ENCODE results near the gene TBR1.

Gene TBR1

DNA sequence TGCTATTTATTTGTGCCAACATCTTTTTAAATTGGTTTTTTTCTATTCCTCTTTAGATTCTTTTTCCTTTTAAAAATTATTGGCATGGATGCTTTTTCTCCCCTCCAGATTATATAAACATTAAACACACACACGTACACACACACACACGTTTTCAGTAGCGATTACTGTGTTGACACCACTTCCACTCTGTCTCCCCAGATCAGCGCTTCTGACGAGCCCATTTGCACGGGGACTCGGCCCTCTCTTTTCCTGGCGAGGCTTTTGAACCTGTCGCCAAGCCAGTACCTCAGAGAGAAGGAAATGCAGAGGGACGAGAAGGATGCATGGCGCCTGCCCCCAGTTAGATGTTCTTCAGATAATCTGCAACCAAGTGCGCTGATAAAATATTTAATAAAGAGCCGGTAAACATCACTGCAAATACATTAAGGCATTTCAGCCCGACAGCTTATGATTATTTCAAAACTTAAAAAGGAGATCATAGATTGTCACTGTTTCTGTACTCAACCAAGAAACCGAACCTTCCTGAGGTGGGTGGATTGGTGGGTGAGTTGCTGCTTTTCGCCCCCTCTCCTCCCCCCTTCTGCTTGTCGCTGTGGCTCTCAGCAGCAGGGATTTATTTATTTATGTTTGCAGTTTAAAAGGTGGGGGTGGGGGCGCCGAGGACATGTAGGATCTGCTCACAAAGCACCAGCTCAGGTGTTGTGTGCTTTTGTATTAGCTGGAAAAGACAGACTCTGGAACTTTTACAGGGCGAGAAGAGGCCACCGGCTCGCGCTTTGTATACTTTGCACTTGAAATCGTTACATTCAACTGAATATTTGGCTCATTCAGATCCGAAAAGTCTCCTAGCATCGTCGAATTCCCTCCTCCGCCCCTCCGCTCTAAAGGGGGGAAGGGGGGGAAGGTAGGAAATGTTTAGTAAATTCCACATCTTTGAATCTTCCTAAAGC is 787 bp upstream of the TBR1 start:
- peak; percentile 5 to 31 for DNase-seq

DNA sequence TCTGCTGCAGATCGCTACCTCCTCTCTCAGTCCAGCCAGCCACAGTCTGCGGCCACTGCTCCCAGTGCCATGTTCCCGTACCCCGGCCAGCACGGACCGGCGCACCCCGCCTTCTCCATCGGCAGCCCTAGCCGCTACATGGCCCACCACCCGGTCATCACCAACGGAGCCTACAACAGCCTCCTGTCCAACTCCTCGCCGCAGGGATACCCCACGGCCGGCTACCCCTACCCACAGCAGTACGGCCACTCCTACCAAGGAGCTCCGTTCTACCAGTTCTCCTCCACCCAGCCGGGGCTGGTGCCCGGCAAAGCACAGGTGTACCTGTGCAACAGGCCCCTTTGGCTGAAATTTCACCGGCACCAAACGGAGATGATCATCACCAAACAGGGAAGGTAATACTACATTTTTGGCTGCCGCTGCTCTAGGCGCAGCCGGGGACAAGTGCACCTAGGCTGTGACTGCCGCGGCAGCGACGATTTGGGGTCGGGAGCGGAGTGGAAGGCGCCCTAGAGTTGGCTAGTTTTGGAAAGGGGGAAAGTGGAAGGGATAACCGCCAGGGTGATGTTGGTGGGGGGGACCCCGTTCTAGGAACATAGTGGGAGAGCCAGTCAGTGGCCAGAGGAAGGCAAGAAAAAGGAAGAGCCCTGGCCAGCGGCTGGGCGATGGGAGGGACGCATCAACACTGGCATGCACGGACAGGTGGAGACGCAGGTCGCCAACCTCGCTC is 776 bp downstream of the TBR1 start:
- DNase-seq: no peak

DNA sequence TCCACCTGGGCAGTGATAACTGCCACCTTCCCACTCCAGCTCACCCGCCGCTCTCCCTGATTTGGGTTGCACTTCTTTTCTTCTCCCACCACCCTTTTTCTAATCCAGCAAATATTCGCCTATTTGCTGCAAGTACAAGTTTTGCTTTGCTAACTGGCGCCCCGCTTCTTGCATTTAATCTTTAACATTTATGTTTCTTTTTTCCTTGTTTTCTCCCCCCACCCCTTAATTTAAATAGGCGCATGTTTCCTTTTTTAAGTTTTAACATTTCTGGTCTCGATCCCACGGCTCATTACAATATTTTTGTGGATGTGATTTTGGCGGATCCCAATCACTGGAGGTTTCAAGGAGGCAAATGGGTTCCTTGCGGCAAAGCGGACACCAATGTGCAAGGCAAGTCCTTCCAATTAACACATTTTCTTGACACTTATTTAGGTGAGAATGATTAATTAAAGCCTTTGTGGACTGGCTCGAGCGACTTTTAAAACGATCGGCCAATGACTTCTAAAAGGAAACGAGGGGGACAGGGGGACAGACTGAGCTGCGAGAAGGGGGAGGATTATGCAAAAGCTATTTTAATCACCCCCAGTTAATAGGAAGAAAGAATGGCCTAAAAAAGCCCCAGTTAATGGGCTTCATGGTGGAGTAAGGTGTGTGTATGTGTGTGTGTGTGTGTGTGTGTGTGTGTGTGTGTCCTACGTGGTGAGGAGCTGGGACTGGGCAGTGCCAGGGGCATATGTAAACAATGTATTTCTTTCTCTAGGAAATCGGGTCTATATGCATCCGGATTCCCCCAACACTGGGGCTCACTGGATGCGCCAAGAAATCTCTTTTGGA is 1.6 kb downstream of the TBR1 start:
- DNase-seq: no peak

DNA sequence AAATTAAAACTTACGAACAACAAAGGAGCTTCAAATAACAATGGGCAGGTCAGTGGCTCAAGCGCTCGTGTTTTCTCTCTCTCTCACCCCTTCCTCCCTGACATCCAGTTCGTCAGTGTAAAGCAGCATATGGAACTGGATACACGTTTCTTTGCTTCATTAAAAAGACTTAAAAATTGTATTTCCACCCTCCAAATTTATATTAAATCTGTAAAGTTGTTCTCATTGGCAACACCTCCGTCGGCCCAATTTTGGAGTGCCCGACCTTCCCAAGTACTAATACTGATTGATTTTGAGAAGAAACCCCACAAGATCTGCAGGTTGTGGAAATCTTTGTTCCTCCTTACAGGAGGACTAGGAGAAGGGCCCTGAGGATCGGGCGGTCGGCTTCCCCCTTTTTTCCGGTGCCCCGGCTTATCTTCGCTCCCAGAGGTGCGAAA is 2.2 kb downstream of the TBR1 start:
- DNase-seq: no peak

DNA sequence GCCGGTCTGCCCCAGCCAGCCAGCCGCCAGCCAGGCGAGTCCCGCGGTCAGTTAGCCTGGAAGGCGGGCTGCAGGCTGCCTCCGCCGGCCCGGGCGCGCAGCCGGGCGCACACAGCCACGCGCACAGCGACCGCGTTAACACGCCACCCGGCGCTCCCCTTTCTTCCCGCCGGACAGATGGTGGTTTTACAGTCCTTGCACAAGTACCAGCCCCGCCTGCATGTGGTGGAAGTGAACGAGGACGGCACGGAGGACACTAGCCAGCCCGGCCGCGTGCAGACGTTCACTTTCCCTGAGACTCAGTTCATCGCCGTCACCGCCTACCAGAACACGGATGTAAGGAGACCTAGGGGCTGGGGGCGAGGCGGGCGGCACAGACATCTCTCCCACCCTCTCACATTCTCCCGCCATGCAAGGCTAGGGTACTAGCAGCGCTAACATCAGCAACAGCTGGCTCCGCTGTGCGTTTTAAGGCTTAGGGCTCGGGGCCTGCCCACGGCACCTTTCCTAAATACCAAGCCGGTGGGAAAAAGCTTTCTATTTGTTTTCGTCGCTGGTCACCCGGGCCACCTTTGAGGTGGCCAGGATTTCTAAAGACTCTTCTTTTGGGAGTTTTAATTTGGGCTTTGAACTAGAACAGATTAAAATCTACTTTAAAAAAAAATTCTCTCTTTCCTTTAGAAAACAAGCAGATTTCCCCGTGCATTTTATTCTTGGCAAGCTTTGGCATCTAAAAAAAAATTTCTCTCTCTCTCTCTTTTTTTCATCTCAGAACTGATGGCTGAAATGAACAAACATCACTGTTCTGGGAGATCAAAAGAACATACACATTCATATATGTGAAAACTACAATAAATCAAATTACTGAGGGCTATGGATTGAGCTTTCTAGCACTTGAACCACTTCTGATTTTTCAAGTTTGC is 2.9 kb downstream of the TBR1 start:
- no peak for DNase-seq

DNA sequence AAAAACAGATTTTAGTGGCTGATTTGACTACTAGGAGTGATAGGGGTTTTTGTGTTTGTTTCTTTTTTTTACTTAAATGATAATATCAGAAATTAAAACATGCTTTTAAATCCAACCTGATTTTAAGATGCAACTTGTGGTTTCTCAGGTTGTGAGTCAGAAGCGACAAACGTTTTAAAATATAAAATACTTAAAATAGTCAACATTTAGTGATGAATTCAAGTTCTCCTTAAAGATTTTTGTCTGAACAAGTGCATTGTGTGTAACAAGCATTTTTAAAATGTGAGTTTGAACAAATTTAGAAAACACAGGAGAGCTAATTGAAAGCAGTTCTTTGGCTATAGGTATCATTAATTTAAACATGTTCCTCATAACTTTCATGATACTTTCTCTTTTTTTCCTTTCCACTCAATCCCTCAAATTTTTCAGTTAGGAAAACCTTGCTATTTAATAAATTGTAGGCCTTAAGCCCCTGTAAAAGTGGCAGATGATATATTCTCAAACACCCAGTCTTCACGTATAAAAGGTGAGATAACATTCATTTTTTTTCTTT is 3.6 kb downstream of the TBR1 start:
- DNase-seq: no peak

DNA sequence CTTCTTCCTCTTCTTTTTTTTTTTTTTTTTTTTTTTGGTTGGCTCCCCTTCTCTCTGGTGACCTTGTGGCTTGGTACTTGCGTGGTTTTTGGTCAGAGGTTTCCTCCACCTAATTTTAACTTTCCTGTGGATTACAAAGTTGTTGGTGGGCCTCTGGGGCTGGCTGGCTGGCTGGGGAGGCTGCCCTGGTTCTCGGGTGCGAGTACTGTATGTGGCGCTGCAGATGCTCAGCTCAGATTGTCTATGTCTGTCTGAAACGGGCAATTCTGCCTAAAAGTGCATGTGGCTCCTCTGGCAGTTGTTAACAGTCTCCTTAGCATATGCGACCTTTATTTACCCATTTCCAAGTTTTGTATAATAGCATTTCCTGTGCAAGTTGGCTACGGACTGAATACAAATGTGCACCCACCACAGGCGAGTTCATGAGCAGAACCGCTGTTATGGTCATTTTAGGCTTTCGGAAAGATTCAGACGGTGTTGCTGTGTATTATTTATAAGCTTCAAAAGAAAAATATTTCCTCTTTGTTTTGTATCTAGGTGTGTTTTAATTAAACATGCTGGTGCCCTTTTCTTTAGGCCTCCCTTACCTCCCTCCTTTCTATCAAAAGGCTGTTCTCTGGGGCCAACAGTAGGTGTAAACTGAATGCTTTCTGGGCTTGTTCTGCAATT is 4.4 kb downstream of the TBR1 start:
- DNase-seq: no peak

DNA sequence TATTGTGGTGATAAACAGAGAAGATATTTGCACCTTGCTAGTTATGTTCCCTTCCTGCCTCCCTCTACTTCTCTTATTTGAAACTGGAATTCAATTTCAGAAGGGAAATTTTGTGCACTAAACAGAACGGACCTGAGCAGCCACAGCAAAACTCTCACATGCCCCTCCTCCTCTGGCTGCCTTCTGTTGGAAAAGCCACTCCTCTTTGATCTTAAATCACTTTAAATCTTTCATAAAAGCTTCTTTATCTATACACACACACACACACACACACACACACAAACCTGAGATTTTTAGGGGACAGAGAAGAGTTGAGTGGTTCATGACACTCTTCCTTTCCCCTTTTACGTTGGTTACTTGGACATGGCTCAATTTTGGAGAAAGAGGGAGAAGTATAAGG is 5.6 kb downstream of the TBR1 start:
- DNase-seq: no peak

DNA sequence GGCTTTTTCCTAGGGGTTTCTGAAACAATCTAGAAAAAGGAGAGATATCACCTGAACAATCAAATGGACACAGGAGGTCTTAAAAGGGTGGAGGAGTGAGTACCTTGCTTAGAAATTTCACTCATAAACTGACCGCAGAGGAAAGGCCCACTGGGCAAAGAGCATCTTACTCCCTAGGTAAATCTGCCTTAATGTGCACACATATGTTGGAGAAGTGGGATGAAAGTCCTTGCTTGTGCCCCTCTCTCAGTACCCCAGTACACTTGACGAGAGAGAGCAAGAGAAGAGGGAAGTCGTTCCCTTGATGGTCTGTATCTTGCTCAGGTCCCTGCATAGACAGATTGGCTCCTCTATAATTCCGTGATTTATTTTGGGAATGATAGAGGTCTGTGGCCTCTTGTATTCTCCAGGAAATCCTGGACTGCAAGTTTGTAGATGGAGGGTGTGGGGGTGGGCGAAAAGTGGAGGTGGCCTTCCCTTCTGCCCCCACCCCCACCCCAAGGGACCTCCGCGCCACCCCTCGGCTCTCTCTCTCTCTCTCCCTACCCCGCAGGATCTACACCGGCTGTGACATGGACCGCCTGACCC is 6.8 kb downstream of the TBR1 start:
- DNase-seq: no peak

DNA sequence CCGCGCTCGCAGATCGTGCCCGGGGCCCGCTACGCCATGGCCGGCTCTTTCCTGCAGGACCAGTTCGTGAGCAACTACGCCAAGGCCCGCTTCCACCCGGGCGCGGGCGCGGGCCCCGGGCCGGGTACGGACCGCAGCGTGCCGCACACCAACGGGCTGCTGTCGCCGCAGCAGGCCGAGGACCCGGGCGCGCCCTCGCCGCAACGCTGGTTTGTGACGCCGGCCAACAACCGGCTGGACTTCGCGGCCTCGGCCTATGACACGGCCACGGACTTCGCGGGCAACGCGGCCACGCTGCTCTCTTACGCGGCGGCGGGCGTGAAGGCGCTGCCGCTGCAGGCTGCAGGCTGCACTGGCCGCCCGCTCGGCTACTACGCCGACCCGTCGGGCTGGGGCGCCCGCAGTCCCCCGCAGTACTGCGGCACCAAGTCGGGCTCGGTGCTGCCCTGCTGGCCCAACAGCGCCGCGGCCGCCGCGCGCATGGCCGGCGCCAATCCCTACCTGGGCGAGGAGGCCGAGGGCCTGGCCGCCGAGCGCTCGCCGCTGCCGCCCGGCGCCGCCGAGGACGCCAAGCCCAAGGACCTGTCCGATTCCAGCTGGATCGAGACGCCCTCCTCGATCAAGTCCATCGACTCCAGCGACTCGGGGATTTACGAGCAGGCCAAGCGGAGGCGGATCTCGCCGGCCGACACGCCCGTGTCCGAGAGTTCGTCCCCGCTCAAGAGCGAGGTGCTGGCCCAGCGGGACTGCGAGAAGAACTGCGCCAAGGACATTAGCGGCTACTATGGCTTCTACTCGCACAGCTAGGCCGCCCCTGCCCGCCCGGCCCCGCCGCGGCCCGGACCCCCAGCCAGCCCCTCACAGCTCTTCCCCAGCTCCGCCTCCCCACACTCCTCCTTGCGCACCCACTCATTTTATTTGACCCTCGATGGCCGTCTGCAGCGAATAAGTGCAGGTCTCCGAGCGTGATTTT is 7.6 kb downstream of the TBR1 start:
- no peak for DNase-seq

DNA sequence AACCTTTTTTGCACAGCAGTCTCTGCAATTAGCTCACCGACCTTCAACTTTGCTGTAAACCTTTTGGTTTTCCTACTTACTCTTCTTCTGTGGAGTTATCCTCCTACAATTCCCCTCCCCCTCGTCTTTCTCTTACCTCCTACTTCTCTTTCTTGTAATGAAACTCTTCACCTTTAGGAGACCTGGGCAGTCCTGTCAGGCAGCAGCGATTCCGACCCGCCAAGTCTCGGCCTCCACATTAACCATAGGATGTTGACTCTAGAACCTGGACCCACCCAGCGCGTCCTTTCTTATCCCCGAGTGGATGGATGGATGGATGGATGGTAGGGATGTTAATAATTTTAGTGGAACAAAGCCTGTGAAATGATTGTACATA is 8.3 kb downstream of the TBR1 start:
- DNase-seq: no peak

DNA sequence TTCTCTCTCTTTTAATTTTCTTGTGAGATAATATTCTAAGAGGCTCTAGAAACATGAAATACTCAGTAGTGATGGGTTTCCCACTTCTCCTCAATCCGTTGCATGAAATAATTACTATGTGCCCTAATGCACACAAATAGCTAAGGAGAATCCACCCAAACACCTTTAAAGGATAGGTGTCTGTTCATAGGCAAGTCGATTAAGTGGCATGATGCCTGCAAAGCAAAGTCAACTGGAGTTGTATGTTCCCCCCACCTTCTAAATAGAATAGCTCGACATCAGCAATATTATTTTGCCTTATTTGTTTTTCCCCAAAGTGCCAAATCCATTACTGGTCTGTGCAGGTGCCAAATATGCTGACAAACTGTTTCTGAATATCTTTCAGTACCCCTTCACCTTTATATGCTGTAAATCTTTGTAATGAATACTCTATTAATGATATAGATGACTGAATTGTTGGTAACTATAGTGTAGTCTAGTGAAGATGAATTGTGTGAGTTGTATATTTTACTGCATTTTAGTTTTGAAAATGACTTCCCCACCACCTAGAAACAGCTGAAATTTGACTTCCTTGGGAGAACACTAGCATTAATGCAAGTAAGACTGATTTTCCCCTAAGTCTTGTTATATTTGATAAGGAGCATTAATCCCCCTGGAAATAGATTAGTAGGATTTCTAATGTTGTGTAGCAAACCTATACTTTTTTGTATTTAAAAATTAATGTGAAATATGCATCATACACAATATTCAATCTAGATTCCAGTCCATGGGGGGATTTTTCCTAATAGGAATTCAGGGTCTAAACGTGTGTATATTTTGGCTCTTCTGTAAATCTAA is 9.0 kb downstream of the TBR1 start:
- no peak for DNase-seq

DNA sequence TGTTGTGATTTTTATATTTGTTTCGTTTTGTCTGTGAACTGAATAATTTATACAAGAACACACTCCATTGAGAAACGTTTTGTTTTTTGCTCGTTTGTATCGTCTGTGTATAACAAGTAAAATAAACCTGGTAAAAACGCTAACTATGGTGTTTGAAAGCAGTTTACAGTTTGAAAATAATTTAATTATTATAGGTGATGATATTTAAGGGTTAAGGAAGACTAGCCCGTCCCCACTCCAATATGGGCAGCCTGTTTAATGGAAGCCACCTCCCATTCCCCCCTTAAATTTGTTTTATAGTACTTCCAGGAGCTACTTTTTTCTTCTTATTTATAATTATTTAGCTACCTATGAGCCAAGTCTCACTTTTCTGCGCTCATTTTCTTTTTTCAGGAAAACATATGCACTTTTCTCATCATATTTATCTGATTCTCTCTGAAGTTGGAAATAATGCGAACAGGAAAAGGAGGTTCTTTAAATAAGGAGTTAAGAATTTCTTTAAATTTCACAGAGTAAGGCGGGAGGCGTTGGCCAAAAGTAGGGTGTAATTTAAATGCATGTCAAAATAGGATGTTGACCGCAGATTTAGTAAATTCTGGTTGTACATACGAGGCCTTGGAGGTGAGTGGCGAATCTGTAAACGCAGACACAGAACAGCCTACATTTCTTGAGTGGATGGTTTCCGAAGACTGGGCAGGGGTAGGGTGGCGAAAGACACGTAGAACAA is 9.8 kb downstream of the TBR1 start:
- DNase-seq: no peak

DNA sequence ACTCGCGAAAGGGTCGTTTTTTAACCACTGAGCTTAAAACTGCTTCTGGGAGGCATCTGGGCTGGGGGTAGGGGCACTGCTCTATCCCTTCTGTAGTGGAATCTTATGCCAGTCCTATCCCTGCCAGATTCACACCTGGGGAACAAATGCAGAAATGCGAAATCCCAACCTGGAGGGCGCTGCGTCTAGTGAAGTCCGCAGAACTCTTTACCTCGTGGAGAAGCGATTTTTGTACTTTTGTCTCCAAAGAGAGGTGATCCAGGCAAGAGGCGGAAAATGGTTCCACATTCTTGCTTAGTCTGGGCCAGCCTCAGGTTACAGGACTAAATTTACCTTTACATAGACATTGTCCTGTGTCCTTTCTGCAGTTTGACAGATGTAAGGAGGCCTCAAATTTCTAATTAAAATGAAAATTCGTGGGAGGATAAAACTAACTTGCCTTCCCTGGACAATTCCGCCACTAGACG is 10.4 kb downstream of the TBR1 start:
- no peak for DNase-seq

DNA sequence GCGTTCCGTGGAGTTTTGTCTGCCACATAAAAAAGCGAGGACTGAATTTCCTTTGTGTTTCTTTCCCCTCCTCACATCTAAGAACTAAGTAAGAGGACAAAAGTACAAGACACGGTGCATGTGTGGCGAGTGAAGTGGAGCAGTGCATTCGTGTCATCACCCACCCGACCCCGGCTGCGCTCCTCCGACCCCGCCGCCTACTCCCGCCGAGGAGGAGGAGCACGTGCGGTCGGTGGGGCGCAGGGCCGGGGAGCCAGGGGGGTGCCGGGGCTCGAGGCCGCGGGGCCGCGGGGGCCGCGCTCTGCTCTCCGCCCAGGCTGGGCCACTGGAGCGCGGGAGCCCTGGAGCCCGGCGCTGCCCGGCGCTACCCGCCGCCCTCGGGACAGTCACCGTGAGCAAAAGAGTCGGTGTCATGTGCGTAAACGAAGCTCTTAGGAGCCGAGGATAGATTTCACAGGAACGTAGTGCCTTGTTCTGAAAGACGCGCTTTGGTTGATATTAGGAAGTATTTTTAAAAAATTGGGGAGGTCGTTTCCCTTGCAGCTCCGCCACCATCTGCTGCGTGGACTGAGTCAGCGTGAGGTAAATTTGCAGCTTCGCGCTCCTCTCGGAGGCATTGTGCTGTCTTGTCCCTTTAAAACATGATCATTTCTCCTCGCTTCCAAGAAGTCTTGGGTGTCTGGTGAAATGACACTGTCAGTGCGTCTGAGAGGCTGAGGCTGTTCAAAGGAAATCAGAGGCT is 11.0 kb downstream of the TBR1 start:
- no peak for DNase-seq

DNA sequence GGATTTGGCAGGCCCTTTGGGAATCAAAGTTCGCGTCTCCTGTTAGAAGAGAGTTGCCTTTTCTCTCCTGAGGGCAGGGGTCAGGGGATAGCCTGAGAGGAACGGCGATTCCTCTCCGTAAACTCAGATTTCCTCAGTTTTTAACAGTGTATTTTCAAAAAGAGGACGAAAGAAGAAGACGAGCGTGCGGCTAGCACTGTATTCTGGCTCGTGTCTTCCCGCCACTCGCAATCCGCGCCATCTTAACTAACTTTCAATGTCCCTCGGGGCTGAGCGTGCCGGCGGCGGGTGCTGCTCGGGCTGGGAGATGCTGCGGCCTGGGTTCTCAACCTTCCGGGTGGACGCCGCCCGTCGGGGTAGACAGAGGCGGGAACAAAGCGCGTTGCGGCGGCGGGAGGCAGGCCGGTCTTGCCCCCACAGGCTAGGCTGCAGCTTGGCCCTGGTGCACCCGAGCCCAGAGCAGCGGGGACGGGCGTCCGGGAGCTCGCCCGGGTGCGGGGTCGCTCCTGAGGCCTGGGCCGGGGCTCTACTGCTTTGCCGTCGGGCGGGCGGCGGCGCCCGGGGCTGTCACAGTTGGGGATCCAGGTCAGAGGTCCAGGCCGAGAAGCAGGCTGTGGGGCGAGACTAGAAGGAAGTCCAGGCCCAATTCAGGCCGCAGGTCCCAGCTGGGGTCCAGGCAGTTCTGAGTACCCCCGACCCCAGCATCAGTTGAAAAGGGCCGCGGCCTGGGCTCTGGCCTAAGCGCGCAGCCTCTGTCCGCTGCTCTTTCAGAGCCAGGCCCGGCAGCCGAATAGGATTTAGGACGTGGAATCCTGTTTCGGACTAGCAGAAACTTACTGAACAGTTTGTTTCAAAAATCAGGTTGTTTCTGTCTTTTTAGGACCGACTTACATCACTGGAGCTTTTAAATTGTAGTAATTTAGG is 11.8 kb downstream of the TBR1 start:
- no peak for DNase-seq
